ENCODE measurements around the gene DACT1. TPM values are rescaled to one million over a fixed set of nuclear protein-coding genes. Genes with fewer than 3 reads are reported as not detected.

The DACT1 gene
- total RNA-seq, 4 donors from 2014 or later, result 1.9 to 19.0 (median 3.6) TPM

DNA sequence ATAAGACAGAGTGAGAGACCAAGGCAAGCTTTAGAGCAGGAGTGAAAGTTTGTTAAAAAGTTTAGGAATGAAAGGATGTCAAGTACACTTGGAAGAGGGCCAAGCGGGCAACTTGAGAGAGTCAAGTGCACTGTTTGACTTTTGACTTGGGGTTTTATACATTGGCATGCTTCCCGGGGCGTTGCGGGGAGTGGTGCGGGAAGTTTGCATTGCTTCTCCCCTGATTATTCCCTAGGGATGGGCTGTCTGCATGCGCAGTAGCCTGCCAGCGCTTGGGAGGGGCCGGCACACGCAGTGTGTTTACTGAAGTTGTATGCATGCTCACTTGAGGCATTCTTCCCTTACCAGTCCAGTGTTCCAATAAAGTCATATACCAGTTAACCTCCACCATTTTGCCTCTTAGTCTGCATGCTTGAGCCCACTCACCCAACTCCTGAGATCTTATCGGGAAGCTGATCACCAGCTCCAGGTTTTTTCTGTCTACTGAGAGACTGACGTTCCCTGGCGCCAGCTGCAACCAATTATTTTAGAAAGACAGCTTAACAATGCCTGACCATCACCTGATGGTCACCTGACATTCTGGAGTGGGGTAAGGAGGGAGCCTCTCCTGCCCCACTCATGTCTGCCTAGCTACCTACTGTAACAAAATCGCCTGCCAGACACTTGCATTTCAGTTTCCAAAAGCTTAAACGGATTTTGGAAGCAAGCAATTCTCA is 53.2 kb downstream of the DACT1 start:
- H3K4me1 ChIP-seq, result peaks cover 0 to 5% (median 0%) of the 10 kb centered on the region in 4 donors
- H3K27me3 ChIP-seq, result no peaks in the 10 kb centered on the region
- H3K27ac ChIP-seq, result peak overlapping the region in 1 of 4 donors; percentile 6
- no peak overlapping the region for H3K4me3 ChIP-seq
- DNase-seq, result peak in 2 of 3 donors; percentile 69 to 79
- H3K36me3 ChIP-seq, result no peaks in the 10 kb centered on the region
- H3K9me3 ChIP-seq, result peaks cover 0 to 5% (median 0%) of the 10 kb centered on the region in 4 donors
- TF ChIP-seq, protein P1, sequence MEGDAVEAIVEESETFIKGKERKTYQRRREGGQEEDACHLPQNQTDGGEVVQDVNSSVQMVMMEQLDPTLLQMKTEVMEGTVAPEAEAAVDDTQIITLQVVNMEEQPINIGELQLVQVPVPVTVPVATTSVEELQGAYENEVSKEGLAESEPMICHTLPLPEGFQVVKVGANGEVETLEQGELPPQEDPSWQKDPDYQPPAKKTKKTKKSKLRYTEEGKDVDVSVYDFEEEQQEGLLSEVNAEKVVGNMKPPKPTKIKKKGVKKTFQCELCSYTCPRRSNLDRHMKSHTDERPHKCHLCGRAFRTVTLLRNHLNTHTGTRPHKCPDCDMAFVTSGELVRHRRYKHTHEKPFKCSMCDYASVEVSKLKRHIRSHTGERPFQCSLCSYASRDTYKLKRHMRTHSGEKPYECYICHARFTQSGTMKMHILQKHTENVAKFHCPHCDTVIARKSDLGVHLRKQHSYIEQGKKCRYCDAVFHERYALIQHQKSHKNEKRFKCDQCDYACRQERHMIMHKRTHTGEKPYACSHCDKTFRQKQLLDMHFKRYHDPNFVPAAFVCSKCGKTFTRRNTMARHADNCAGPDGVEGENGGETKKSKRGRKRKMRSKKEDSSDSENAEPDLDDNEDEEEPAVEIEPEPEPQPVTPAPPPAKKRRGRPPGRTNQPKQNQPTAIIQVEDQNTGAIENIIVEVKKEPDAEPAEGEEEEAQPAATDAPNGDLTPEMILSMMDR (IDR thresholded peaks at IDR 0.05), result no peak
- TF ChIP-seq POLR2A (IDR thresholded peaks at IDR 0.05), result no peak

DNA sequence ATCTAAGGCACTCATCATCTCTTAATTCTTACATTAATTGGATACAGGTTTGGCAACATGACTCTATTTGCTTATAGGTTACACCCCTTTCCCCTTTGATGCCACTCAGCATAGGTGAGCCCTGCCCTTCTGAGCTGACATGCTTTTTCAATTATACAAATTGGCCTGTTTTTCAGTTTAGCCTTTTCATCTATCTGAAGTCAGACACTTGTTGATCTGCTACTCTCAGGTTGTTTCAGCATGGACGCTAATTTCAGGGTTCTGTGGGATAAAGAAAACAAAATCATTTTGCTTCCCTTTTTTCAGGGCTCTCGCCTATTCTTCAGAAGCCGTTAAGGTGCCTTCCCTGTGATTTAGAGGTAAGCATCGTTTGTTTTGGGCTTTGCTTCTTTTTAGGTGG is 55.3 kb downstream of the DACT1 start:
- Histone ChIP-seq H3K36me3 (no peaks in the 10 kb centered on the region), H3K4me3 (no peak overlapping the region), H3K27ac (no peak overlapping the region), H3K4me1 (peaks cover 0 to 5% (median 0%) of the 10 kb centered on the region in 4 donors), H3K9me3 (no peaks in the 10 kb centered on the region), H3K27me3 (no peaks in the 10 kb centered on the region)
- no peak for TF ChIP-seq POLR2A (IDR thresholded peaks at IDR 0.05)
- TF ChIP-seq, protein P1 (IDR thresholded peaks at IDR 0.05), result no peak
- DNase-seq, result no peak

DNA sequence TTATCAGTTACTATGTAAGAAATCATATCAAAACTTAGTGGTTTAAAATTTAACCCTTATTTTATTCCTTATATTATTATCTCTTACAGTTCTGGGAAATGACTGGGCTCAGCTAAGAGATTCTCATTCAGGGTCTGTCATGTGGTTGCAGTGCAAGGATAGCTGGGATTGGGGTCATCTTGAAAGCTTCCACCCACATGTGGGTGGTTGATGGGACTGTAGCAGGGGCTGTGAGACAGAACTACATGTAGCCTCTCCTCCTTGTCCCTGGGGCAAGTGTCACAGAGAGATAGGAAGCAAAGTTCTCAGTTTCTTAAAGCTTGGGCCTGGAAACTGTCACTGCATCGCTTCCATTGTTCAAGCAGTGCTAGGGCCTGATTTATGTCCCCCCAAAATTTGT is 57.8 kb downstream of the DACT1 start:
- Histone ChIP-seq H3K36me3 (no peaks in the 10 kb centered on the region), H3K27me3 (no peaks in the 10 kb centered on the region), H3K4me1 (peaks cover 0 to 5% (median 0%) of the 10 kb centered on the region in 4 donors), H3K9me3 (no peaks in the 10 kb centered on the region), H3K27ac (no peak overlapping the region), H3K4me3 (no peak overlapping the region)
- no peak for DNase-seq
- no peak for TF ChIP-seq POLR2A (IDR thresholded peaks at IDR 0.05)
- TF ChIP-seq, protein P1 (IDR thresholded peaks at IDR 0.05), result no peak

DNA sequence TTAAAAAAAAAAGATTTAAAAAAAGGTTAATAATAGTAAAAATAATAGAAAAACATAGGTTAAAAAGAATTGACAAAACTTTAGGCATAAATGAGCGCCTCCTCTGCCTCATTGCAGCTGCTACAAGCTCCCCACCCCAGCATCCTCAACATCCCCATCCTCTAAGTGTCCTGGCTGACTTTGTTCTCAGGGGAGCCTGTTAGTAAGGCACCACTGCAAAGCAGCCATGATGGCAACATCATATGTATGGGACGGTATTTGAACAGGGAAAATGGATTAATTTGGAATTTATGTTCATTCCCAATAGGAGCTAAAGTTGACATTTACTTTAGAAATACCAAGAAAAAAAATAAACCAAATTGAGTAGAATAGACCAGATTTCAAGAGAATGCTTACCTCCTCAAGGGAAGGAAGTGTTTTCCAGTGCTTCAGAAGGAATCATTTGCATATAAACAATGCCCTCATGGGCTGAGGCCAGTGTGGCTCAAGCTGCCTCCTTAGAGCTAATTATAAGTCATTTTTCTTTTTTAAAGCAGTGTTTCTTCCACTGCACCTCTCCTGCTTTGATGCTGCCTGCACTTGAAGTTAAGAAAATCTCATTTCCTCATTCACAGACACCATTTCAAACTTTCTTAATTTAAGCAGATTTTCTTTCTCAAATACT is 59.6 kb downstream of the DACT1 start:
- Histone ChIP-seq H3K27ac (peak overlapping the region in 2 of 4 donors; percentile 14 to 41), H3K4me1 (no peaks in the 10 kb centered on the region), H3K9me3 (no peaks in the 10 kb centered on the region), H3K36me3 (no peaks in the 10 kb centered on the region), H3K27me3 (no peaks in the 10 kb centered on the region), H3K4me3 (no peak overlapping the region)
- no peak for DNase-seq
- no peak for TF ChIP-seq POLR2A (IDR thresholded peaks at IDR 0.05)
- TF ChIP-seq, protein P1 (IDR thresholded peaks at IDR 0.05), result no peak

Other genes starting within 250 kb of the DACT1 start
- not detected for gene TOMM20L, start 242.0 kb upstream of the DACT1 start, total RNA-seq
- gene TIMM9, start 210.4 kb upstream of the DACT1 start, total RNA-seq, result 10 to 100 TPM in 3 of 4 donors, 1 to 10 TPM in 1; 9.9 to 68.5 (median 16.0) TPM
- 10 to 100 TPM; 11.7 to 22.3 (median 19.3) TPM for gene KIAA0586, start 210.2 kb upstream of the DACT1 start, total RNA-seq